ENCODE data around the gene TRAM2. TPM values are rescaled to one million over a fixed set of nuclear protein-coding genes. Genes with fewer than 3 reads are reported as not detected.

The TRAM2 gene
- total and polyA plus RNA-seq, 2 donors from 2014 or later: 4.5 to 20.7 TPM

DNA sequence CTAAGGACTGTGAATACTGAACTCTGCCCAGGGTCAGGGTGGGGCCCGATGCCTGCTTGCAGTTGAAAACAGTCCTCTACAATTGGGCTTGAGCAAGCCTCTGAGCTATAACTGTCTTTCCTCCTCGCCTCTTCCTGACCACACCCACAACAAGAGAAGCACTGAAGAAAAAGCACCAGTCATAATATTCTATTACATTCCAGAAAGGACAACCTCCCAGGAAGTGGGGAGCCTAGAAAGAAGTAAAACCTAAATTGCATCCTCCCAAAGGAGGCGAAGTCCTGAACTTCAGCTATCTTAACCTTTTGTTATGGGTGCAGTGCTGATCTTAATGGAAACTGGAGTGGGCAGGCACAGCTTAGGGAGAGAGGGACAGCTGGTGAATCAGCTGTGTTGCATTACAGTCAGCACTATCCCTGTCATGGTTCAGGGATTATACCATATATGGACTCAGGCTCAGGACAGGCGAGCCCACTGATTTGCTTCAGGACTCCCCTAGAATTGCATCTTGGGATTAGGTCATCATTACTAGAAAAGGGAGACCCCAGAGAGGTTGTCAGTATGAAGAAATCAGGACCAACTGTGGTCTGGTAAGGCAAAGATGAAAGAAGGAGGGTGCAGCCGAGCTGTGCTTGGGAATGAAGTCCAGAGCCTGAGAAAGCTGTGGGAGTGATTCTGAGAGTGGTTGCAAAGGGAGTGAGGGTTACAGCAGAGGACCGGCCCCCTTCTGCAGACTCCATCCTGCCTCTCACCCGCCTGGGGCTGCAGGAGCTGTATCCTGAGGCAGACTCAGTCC is 18.3 kb upstream of the TRAM2 start:
- TF ChIP-seq, protein P1, sequence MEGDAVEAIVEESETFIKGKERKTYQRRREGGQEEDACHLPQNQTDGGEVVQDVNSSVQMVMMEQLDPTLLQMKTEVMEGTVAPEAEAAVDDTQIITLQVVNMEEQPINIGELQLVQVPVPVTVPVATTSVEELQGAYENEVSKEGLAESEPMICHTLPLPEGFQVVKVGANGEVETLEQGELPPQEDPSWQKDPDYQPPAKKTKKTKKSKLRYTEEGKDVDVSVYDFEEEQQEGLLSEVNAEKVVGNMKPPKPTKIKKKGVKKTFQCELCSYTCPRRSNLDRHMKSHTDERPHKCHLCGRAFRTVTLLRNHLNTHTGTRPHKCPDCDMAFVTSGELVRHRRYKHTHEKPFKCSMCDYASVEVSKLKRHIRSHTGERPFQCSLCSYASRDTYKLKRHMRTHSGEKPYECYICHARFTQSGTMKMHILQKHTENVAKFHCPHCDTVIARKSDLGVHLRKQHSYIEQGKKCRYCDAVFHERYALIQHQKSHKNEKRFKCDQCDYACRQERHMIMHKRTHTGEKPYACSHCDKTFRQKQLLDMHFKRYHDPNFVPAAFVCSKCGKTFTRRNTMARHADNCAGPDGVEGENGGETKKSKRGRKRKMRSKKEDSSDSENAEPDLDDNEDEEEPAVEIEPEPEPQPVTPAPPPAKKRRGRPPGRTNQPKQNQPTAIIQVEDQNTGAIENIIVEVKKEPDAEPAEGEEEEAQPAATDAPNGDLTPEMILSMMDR (IDR thresholded peaks at IDR 0.05; ENCODE audit: borderline replicate concordance, extremely low read depth, insufficient read depth): no peak
- FAIRE-seq (no peak), DNase-seq (peak in 4 of 5 donors; percentile 81 to 94 (median 88))
- peaks cover 9 to 23% (median 13%) of the 10 kb centered on the region in 3 donors for H3K4me1 ChIP-seq (ENCODE audit: control insufficient read depth in 2 of 3, insufficient read depth in 2 of 3, low read depth in 1 of 3, low read length in 3 of 3)
- peak overlapping the region; percentile 30 to 71 for H3K27ac ChIP-seq (ENCODE audit: low read depth in 2 of 2, low read length in 2 of 2)
- H3K9ac ChIP-seq (ENCODE audit: low read length in 3 of 3): no peak overlapping the region
- no peaks in the 10 kb centered on the region for H3K36me3 ChIP-seq (ENCODE audit: control insufficient read depth in 2 of 3, insufficient read depth in 3 of 3, low read length in 3 of 3)
- H3K9me3 ChIP-seq (ENCODE audit: control insufficient read depth in 2 of 3, insufficient read depth in 1 of 3, low read length in 3 of 3): no peaks in the 10 kb centered on the region
- intact Hi-C loops (cut with DNase I): loop anchor here (5.0 kb wide), 1 partner anchor 178 kb away; no protein-coding TSS in a partner anchor
- no peaks in the 10 kb centered on the region for H3K27me3 ChIP-seq (ENCODE audit: control insufficient read depth, insufficient read depth, low read length)
- peak overlapping the region in 1 of 3 donors; percentile 35 for H3K4me3 ChIP-seq (ENCODE audit: low read length in 3 of 3)

DNA sequence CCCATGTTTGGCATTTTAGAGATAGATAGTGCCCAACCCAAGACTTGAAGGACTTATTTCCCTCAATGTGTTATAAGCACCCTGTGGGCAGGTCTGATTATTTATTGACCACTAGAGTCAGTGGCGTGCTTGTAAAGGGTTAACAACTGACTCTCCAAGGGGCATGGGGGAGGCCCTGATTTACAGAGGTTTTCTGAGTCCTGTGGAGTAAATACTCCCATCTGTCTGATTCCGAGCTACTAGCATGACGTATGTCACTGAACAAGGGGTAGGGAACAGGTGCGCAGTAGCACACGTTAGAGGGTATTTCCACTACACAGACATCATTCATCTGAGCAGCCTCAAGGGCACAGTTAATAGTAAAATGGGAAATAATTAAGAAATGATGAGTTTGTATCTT is 17.4 kb upstream of the TRAM2 start:
- no peak overlapping the region for H3K4me3 ChIP-seq (ENCODE audit: low read length in 3 of 3)
- peaks cover 9 to 24% (median 13%) of the 10 kb centered on the region in 3 donors for H3K4me1 ChIP-seq (ENCODE audit: control insufficient read depth in 2 of 3, insufficient read depth in 2 of 3, low read depth in 1 of 3, low read length in 3 of 3)
- H3K27me3 ChIP-seq (ENCODE audit: control insufficient read depth, insufficient read depth, low read length): no peaks in the 10 kb centered on the region
- no peaks in the 10 kb centered on the region for H3K9me3 ChIP-seq (ENCODE audit: control insufficient read depth in 2 of 3, insufficient read depth in 1 of 3, low read length in 3 of 3)
- intact Hi-C loops (cut with DNase I): no loop called here
- TF ChIP-seq, protein P1 (IDR thresholded peaks at IDR 0.05; ENCODE audit: borderline replicate concordance, extremely low read depth, insufficient read depth): no peak
- no peak overlapping the region for H3K9ac ChIP-seq (ENCODE audit: low read length in 3 of 3)
- H3K36me3 ChIP-seq (ENCODE audit: control insufficient read depth in 2 of 3, insufficient read depth in 3 of 3, low read length in 3 of 3): no peaks in the 10 kb centered on the region
- DNase-seq: no peak
- FAIRE-seq: no peak
- no peak overlapping the region for H3K27ac ChIP-seq (ENCODE audit: low read depth in 2 of 2, low read length in 2 of 2)

DNA sequence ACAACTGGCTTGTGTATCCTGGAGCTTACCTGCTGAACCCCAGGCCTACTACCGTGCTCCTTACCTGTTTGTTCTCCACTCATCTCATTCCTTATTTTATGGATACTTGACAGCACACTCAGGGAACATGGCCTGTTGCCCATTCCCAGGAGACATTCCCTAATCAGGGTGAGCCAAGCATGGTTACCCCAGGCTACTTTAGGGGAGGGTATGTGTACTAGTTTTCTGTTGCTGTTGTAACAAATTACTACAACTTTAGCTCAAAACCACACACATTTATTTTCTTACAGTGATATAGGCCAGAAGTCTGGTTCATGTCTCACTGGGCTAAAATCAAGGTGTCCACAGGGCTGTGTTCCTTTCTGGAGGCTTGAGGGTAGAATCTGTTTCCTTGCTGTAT is 15.0 kb upstream of the TRAM2 start:
- DNase-seq (no peak), FAIRE-seq (no peak)
- intact Hi-C loops (cut with DNase I): no loop called here
- H3K4me1 ChIP-seq (ENCODE audit: control insufficient read depth in 2 of 3, insufficient read depth in 2 of 3, low read depth in 1 of 3, low read length in 3 of 3): peaks cover 10 to 23% (median 14%) of the 10 kb centered on the region in 3 donors
- no peaks in the 10 kb centered on the region for H3K9me3 ChIP-seq (ENCODE audit: control insufficient read depth in 2 of 3, insufficient read depth in 1 of 3, low read length in 3 of 3)
- no peaks in the 10 kb centered on the region for H3K27me3 ChIP-seq (ENCODE audit: control insufficient read depth, insufficient read depth, low read length)
- H3K27ac ChIP-seq (ENCODE audit: low read depth in 2 of 2, low read length in 2 of 2): no peak overlapping the region
- no peaks in the 10 kb centered on the region for H3K36me3 ChIP-seq (ENCODE audit: control insufficient read depth in 2 of 3, insufficient read depth in 3 of 3, low read length in 3 of 3)
- H3K9ac ChIP-seq (ENCODE audit: low read length in 3 of 3): no peak overlapping the region
- TF ChIP-seq, protein P1 (IDR thresholded peaks at IDR 0.05; ENCODE audit: borderline replicate concordance, extremely low read depth, insufficient read depth): no peak
- H3K4me3 ChIP-seq (ENCODE audit: low read length in 3 of 3): no peak overlapping the region
